Adrenal gland (tissue), 5 donors: ENCODE measurements around the gene SNX20.

Experiments
- CTCF ChIP-seq, 6 experiments: fragments of 450-650 bp in 4 of 6; fragments of 200-600 bp in 2 of 6; sonication (generic) in 1 of 6; IDR thresholded peaks; 1 replicate in 5 of 6; 2 replicates in 1 of 6; pipeline versions ENCODE4 v1.5.1 to v1.8.0; 2016 to 2021; ENCODE audit warnings: antibody characterized with exemption in 6 of 6, mild to moderate bottlenecking in 2 of 6, moderate library complexity in 1 of 6
- POLR2A ChIP-seq, 2 donors: fragments of 450-650 bp; IDR thresholded peaks; one replicate each; pipeline ENCODE4 v1.6.1; 2017; ENCODE audit warnings: antibody characterized with exemption in 2 of 2, mild to moderate bottlenecking in 2 of 2, moderate library complexity in 1 of 2
- donor health status: DM: no; HTN: no; CAD: no.

- TF ChIP-seq CTCF (IDR thresholded peaks at IDR 0.05) (no peak), POLR2A (IDR thresholded peaks at IDR 0.05) (no peak)
Measured at GRCh38 chr16:50629334-50629733, 51.8 kb downstream of the SNX20 start.
